Natural killer cell (primary cell): ENCODE results near the gene COPE. TPM values are rescaled to one million over a fixed set of nuclear protein-coding genes. Genes with fewer than 3 reads are reported as not detected.

ENCODE experiments used
- ATAC-seq, 3 donors: fragments of 150-1000 bp in 2 of 3; fragments of 200-7000 bp in 1 of 3; cut with Tn5 transposase; 1 replicate in 1 of 3; 2 replicates in 2 of 3; pipeline ENCODE4 v1.10.0; 2021; ENCODE audit warnings: mild to moderate bottlenecking in 2 of 3, moderate library complexity in 2 of 3
- DNase-seq, 2 donors: peaks; one replicate each; pipeline versions ENCODE4 v3.0.0 to v3.0.0-alpha.2; 2013 to 2021; ENCODE audit warnings: mixed read lengths in 1 of 2
- H3K27ac ChIP-seq: one replicate; pipeline ENCODE4 v1.5.1; 2013; ENCODE audit warnings: mild to moderate bottlenecking, low read length
- H3K27me3 ChIP-seq: one replicate; pipeline ENCODE4 v1.6.1; 2013; ENCODE audit warnings: low read length; ENCODE audit not compliant: control insufficient read depth, insufficient read depth
- H3K36me3 ChIP-seq: one replicate; pipeline ENCODE4 v1.6.1; 2013; ENCODE audit warnings: low read length; ENCODE audit not compliant: control insufficient read depth, insufficient read depth
- H3K4me1 ChIP-seq: one replicate; pipeline ENCODE4 v1.6.1; 2013; ENCODE audit warnings: low read length; ENCODE audit not compliant: control insufficient read depth, insufficient read depth
- H3K4me3 ChIP-seq: one replicate; pipeline ENCODE4 v1.5.1; 2013; ENCODE audit warnings: low read length
- H3K9me3 ChIP-seq: one replicate; pipeline ENCODE4 v1.6.1; 2013; ENCODE audit warnings: low read length; ENCODE audit not compliant: control insufficient read depth, insufficient read depth
- H3K27ac Mint-ChIP-seq, 2 donors: one replicate each; pipeline ENCODE4 v1.8.0; 2022; ENCODE audit warnings: mild to moderate bottlenecking in 2 of 2, mixed read lengths in 2 of 2, moderate library complexity in 1 of 2
- H3K27me3 Mint-ChIP-seq, 2 donors: one replicate each; pipeline ENCODE4 v1.8.0; 2022; ENCODE audit warnings: low read depth in 2 of 2, mixed read lengths in 2 of 2
- H3K36me3 Mint-ChIP-seq: one replicate; pipeline ENCODE4 v1.8.0; 2022; ENCODE audit warnings: mixed read lengths
- H3K4me1 Mint-ChIP-seq, 2 donors: one replicate each; pipeline ENCODE4 v1.8.0; 2022; ENCODE audit warnings: mixed read lengths in 2 of 2
- H3K4me3 Mint-ChIP-seq: one replicate; pipeline ENCODE4 v1.8.0; 2022; ENCODE audit warnings: mild to moderate bottlenecking, moderate library complexity, mixed read lengths
- H3K9me3 Mint-ChIP-seq, 2 donors: one replicate each; pipeline ENCODE4 v1.8.0; 2022; ENCODE audit warnings: mixed read lengths in 2 of 2
- WGBS: methylation state at CpG from one replicate; pipeline ENCODE4 v1.1.7; 2013; ENCODE audit warnings: missing lambda C conversion rate; ENCODE audit not compliant: insufficient coverage; 5-methylcytosine and 5-hydroxymethylcytosine counted together
- intact Hi-C: fragments of 100-400 bp; cut with micrococcal nuclease; formaldehyde crosslinking; loops from one replicate; pipeline ENCODE4 v1.14.2; 2022
- total RNA-seq, 4 donors: library from RNA; stranded (reverse); fragments of 120-200 nt in 1 of 4; gene quantifications; one replicate each; pipeline versions ENCODE4 v1.2.3 to v1.2.4, GENCODE V29; 2013 to 2022
- TF ChIP-seq, protein P1 (sequence below): fragments of 200-600 bp; IDR thresholded peaks from one replicate; pipeline ENCODE4 v1.8.0; 2022; ENCODE audit warnings: antibody characterized with exemption

COPE gene
- total RNA-seq, 3 donors from 2014 or later (not counting 1 experiment from before 2014, with no cell fraction given) = 204 to 228 (median 218) TPM

DNA sequence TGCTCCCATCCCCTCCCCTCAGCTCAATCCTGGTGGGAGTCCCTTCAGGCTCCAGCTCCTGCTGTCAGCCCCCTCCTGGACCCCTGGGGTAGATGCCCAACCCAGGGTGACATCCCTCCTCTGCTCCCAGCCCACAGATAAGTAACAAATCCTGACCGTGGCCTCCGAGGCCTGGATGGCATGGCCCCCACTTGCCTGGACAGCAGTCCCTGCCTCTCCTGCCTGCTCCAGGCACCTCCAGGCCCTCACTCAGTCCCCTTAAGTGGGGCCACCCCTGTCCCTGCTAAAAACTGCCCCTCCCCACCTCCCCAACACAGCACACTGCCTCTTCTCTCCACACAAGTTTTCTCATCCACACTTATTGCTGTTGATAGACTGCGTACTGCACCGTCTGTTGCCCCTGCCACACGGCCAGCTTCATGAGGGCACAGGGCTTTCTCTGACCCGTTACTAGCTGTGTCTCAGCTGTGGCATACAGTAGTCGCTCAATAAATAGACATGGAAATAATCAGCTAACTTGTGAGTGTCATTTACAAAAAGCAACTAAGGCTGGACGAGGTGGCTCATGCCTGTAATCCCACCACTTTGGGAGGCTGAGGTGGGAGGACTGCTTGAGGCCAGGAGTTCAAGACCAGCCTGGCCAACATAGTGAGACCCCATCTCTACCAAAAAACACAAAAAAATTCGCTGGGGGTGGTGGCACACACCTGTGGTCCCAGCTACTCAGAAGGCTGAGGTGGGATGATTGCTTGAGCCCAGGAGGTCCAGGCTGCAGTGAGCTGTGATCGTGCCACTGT is 29.0 kb downstream of the COPE start:
- TF ChIP-seq, protein P1, sequence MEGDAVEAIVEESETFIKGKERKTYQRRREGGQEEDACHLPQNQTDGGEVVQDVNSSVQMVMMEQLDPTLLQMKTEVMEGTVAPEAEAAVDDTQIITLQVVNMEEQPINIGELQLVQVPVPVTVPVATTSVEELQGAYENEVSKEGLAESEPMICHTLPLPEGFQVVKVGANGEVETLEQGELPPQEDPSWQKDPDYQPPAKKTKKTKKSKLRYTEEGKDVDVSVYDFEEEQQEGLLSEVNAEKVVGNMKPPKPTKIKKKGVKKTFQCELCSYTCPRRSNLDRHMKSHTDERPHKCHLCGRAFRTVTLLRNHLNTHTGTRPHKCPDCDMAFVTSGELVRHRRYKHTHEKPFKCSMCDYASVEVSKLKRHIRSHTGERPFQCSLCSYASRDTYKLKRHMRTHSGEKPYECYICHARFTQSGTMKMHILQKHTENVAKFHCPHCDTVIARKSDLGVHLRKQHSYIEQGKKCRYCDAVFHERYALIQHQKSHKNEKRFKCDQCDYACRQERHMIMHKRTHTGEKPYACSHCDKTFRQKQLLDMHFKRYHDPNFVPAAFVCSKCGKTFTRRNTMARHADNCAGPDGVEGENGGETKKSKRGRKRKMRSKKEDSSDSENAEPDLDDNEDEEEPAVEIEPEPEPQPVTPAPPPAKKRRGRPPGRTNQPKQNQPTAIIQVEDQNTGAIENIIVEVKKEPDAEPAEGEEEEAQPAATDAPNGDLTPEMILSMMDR = no peak
- H3K4me3 ChIP-seq = no peak overlapping the region
- Mint-ChIP-seq H3K4me1 (no peaks in the 10 kb centered on the region), H3K4me3 (no peak overlapping the region), H3K9me3 (no peaks in the 10 kb centered on the region), H3K36me3 (no peaks in the 10 kb centered on the region), H3K27ac (no peak overlapping the region), H3K27me3 (peaks cover 0 to 7% of the 10 kb centered on the region in 2 donors)
- peaks cover 6% of the 10 kb centered on the region for H3K27me3 ChIP-seq
- no peaks in the 10 kb centered on the region for H3K36me3 ChIP-seq
- no peaks in the 10 kb centered on the region for H3K4me1 ChIP-seq
- intact Hi-C loops = no loop called here
- H3K9me3 ChIP-seq = no peaks in the 10 kb centered on the region
- H3K27ac ChIP-seq = no peak overlapping the region
- DNase-seq = no peak
- ATAC-seq = no peak
- WGBS = 78% methylated on average over 10 of the region's 10 CpGs

DNA sequence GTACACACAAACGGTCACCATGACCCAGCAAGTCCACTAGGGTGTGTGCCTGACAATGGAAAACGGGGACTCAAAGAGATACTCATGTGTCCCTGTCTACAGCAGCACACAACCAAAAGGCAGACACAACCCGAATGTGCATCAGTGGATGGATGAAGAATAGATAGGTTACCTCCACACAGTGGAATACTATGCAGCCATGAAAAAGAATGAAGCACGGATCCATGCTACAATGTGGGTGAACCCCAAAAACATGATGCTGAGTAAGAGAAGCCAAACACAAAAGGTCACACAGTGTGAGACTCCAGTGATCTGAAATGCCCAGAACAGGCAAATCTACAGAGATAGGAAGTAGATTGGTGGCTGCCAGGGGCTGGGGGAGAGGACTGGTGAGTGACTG is 32.2 kb downstream of the COPE start:
- Mint-ChIP-seq H3K27ac (no peak overlapping the region), H3K36me3 (no peaks in the 10 kb centered on the region), H3K4me3 (no peak overlapping the region), H3K4me1 (peaks cover 0 to 4% of the 10 kb centered on the region in 2 donors), H3K9me3 (no peaks in the 10 kb centered on the region), H3K27me3 (no peaks in the 10 kb centered on the region)
- no peaks in the 10 kb centered on the region for H3K9me3 ChIP-seq
- DNase-seq (no peak), ATAC-seq (no peak)
- no peak overlapping the region for H3K27ac ChIP-seq
- H3K4me3 ChIP-seq = no peak overlapping the region
- H3K36me3 ChIP-seq = no peaks in the 10 kb centered on the region
- WGBS = 93% methylated on average over 4 of the region's 4 CpGs
- no peaks in the 10 kb centered on the region for H3K4me1 ChIP-seq
- no peaks in the 10 kb centered on the region for H3K27me3 ChIP-seq
- TF ChIP-seq, protein P1 = no peak
- intact Hi-C loops = no loop called here

DNA sequence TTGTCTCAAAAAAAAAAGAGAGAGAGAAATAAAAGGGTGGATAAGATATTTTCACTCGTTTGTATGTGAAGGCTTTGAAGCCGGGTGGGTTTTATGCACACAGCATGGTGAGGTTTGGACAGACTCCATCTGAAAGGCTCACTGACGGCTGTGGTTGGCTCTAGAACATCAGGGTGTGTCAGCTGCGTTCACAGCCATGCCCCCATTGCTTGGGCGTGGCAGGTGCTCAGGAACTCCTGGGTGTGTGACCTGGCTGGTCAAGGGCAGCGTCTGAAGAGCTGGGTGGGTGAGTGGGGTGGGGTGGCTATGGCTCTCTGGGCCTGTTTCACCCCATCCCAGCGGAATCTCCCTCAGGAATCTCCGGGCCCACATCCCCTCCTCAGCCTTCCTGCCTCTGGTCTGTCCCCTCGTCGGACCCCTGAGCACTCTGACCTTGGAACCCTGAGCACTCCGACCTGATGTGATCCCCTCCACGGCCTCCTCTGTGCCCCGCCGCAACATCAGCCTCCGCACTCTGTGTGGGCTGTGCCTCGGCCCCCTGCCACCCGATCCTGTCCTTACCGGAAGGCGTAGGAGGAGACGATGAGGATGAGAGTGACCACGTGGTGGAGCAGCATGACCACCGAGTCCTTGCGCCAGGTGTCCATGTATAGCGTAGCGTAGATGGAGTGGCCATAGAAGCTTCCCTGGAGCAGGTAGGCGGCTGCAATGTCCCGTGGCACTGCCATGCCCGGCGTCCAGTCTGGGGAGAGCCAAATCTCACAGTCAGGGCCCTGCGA is 35.5 kb downstream of the COPE start:
- H3K4me1 ChIP-seq = no peaks in the 10 kb centered on the region
- Mint-ChIP-seq H3K27me3 (no peaks in the 10 kb centered on the region), H3K4me3 (no peak overlapping the region), H3K4me1 (peaks cover 0 to 4% of the 10 kb centered on the region in 2 donors), H3K27ac (no peak overlapping the region), H3K9me3 (no peaks in the 10 kb centered on the region), H3K36me3 (no peaks in the 10 kb centered on the region)
- no peak overlapping the region for H3K27ac ChIP-seq
- no peak overlapping the region for H3K4me3 ChIP-seq
- DNase-seq (no peak), ATAC-seq (no peak)
- no peaks in the 10 kb centered on the region for H3K27me3 ChIP-seq
- WGBS = 85% methylated on average over 29 of the region's 30 CpGs
- no peaks in the 10 kb centered on the region for H3K36me3 ChIP-seq
- TF ChIP-seq, protein P1 = no peak
- intact Hi-C loops = no loop called here
- H3K9me3 ChIP-seq = no peaks in the 10 kb centered on the region
